Hepatocyte (in vitro differentiated cells): ENCODE results near the gene SMOC1.

Source experiments
- EZH2 ChIP-seq: fragments of 200-600 bp; sonication (generic); IDR thresholded peaks from 2 replicates; pipeline ENCODE4 v1.6.1; 2016; ENCODE audit warnings: antibody characterized with exemption, mild to moderate bottlenecking, borderline replicate concordance
- EZH2phosphoT487 ChIP-seq: fragments of 200-600 bp; sonication (generic); IDR thresholded peaks from one replicate; pipeline ENCODE4 v1.6.1; 2018; ENCODE audit warnings: antibody characterized with exemption, mild to moderate bottlenecking, low read depth, moderate library complexity; ENCODE audit not compliant: unreplicated experiment, severe bottlenecking
- TF ChIP-seq, protein P1 (sequence below): fragments of 200-600 bp; sonication (generic); IDR thresholded peaks from 2 replicates; pipeline ENCODE4 v1.5.1; 2016; ENCODE audit warnings: antibody characterized with exemption, mild to moderate bottlenecking; ENCODE audit not compliant: poor library complexity

DNA sequence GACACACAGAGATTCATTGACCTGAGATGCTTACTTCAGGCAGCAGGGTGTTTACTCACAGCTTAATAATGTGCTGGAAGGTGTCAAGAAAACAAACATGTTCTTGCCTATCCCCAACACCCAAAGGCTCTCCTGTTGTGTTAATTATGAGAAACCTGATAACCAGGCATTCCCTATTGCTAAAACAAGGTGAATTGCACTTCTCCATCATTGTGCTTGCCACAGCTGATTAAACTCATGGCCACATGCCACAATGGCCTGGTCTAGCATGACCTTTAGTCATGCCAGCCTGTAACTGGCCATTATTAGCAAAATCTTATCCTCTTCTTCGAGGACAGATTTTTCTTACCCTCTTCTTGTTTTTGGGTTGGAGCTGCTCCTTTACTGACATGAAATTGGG, 21.4 kb downstream of the SMOC1 start:
- TF ChIP-seq, protein P1, sequence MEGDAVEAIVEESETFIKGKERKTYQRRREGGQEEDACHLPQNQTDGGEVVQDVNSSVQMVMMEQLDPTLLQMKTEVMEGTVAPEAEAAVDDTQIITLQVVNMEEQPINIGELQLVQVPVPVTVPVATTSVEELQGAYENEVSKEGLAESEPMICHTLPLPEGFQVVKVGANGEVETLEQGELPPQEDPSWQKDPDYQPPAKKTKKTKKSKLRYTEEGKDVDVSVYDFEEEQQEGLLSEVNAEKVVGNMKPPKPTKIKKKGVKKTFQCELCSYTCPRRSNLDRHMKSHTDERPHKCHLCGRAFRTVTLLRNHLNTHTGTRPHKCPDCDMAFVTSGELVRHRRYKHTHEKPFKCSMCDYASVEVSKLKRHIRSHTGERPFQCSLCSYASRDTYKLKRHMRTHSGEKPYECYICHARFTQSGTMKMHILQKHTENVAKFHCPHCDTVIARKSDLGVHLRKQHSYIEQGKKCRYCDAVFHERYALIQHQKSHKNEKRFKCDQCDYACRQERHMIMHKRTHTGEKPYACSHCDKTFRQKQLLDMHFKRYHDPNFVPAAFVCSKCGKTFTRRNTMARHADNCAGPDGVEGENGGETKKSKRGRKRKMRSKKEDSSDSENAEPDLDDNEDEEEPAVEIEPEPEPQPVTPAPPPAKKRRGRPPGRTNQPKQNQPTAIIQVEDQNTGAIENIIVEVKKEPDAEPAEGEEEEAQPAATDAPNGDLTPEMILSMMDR: no peak
- TF ChIP-seq EZH2 (no peak), EZH2phosphoT487 (no peak)
